GM21619 (cell line): ENCODE measurements around the gene PRKAG2.

Source experiments
- ATAC-seq: cut with Tn5 transposase; IDR thresholded peaks from one replicate; pipeline ENCODE4 v1.9.1; 2021; ENCODE audit not compliant: unreplicated experiment

Gene PRKAG2

GRCh38 chr7:151732292-151732691 is 144.6 kb downstream of the PRKAG2 start:
- no peak for ATAC-seq

- no peak for ATAC-seq
Observed at GRCh38 chr7:151731022-151731441, 145.9 kb downstream of the PRKAG2 start.

GRCh38 chr7:151730591-151730990 is 146.3 kb downstream of the PRKAG2 start:
- ATAC-seq, result no peak

GRCh38 chr7:151729521-151729921 is 147.4 kb downstream of the PRKAG2 start:
- ATAC-seq, result no peak

GRCh38 chr7:151728746-151729145 is 148.2 kb downstream of the PRKAG2 start:
- ATAC-seq, result no peak

- ATAC-seq, result no peak
Observed at GRCh38 chr7:151728286-151728660, 148.6 kb downstream of the PRKAG2 start.

GRCh38 chr7:151727579-151728285 is 149.2 kb downstream of the PRKAG2 start:
- peak; percentile 78 for ATAC-seq

GRCh38 chr7:151726652-151727578 is 150.0 kb downstream of the PRKAG2 start:
- no peak for ATAC-seq

GRCh38 chr7:151725844-151726651 is 150.9 kb downstream of the PRKAG2 start:
- no peak for ATAC-seq

GRCh38 chr7:151724920-151725584 is 151.9 kb downstream of the PRKAG2 start:
- peak; percentile 39 for ATAC-seq

- no peak for ATAC-seq
Observed at GRCh38 chr7:151724250-151724915, 152.5 kb downstream of the PRKAG2 start.

GRCh38 chr7:151723321-151723720 is 153.6 kb downstream of the PRKAG2 start:
- ATAC-seq, result no peak

GRCh38 chr7:151722533-151722932 is 154.4 kb downstream of the PRKAG2 start:
- ATAC-seq, result no peak

GRCh38 chr7:151721694-151722093 is 155.2 kb downstream of the PRKAG2 start:
- no peak for ATAC-seq

GRCh38 chr7:151721236-151721635 is 155.7 kb downstream of the PRKAG2 start:
- ATAC-seq, result no peak

GRCh38 chr7:151720280-151720679 is 156.6 kb downstream of the PRKAG2 start:
- no peak for ATAC-seq

GRCh38 chr7:151719897-151720242 is 157.0 kb downstream of the PRKAG2 start:
- ATAC-seq, result no peak

- ATAC-seq, result no peak
Observed at GRCh38 chr7:151719031-151719896, 157.7 kb downstream of the PRKAG2 start.

- no peak for ATAC-seq
Observed at GRCh38 chr7:151717918-151718317, 159.0 kb downstream of the PRKAG2 start.
